GM12878 (cell line): ENCODE measurements around the gene ACAP1. TPM values are rescaled to one million over a fixed set of nuclear protein-coding genes. Genes with fewer than 3 reads are reported as not detected.

ENCODE experiments used
- ATAC-seq: fragments of 200-7000 bp; cut with Tn5 transposase; 3 replicates; pipeline ENCODE4 v1.9.1; 2020; ENCODE audit warnings: mild to moderate bottlenecking, moderate library complexity
- BruUV-seq: library from RNA; stranded (reverse); fragments of 400-500 nt; replicated peaks from 2 replicates; lab custom pipeline; 2021; lab: Mats Ljungman, UMichigan
- CTCF ChIA-PET: fragments of 300-600 bp; sonication (Branson Sonifier 250); formaldehyde crosslinking; extraction: SDS; loops from one replicate; lab custom pipeline; 2021; ENCODE audit warnings: inconsistent platforms; lab: Yijun Ruan, JAX
- POLR2A ChIA-PET: fragments of 350-600 bp; formaldehyde crosslinking; extraction: SDS; loops from one replicate; lab custom pipeline; 2021; ENCODE audit warnings: inconsistent platforms; lab: Charles Lee
- RAD21 ChIA-PET: fragments of 300-600 bp; sonication (Branson Sonifier 250); formaldehyde crosslinking; loops from one replicate; lab custom pipeline; 2023; ENCODE audit warnings: antibody characterized with exemption; ENCODE audit not compliant: unreplicated experiment; lab: Charles Lee
- SMC1A ChIA-PET: fragments of 300-600 bp; sonication (Branson Sonifier 250); formaldehyde crosslinking; loops from one replicate; lab custom pipeline; 2023; ENCODE audit not compliant: unreplicated experiment, uncharacterized antibody; lab: Charles Lee
- DNase-seq: peaks from one replicate; pipeline ENCODE4 v3.0.0-alpha.2; 2011; ENCODE audit warnings: low read depth, low spot score
- FAIRE-seq: peaks from 3 replicates; lab custom pipeline; 2011; peaks lifted over from hg19 to GRCh38; lab: Jason Lieb, UNC
- H2AFZ ChIP-seq: 2 replicates; pipeline ENCODE4 v1.6.0; 2011; ENCODE audit warnings: low read depth, low read length, control low read depth; ENCODE audit not compliant: control insufficient read depth
- H3K27ac ChIP-seq: 2 replicates; pipeline ENCODE4 v1.5.1; 2011; ENCODE audit warnings: control low read depth; ENCODE audit not compliant: control insufficient read depth, insufficient read depth
- H3K27me3 ChIP-seq, 2 experiments: replicated peaks in 1 of 2; 2 replicates each; pipeline versions ENCODE4 v1.6.0 to v1.6.1; 2011; ENCODE audit warnings: low read length in 1 of 2; ENCODE audit not compliant: control insufficient read depth in 2 of 2, insufficient read depth in 2 of 2
- H3K36me3 ChIP-seq, 2 experiments: 2 replicates each; pipeline ENCODE4 v1.5.1; 2011; ENCODE audit warnings: low read length in 1 of 2; ENCODE audit not compliant: control insufficient read depth in 2 of 2, insufficient read depth in 2 of 2
- H3K4me1 ChIP-seq: 2 replicates; pipeline ENCODE4 v1.6.1; 2011; ENCODE audit warnings: mild to moderate bottlenecking, low read length, moderate library complexity, mixed read lengths; ENCODE audit not compliant: control insufficient read depth, insufficient read depth
- H3K4me2 ChIP-seq: 2 replicates; pipeline ENCODE4 v1.6.0; 2011; ENCODE audit warnings: control low read depth; ENCODE audit not compliant: control insufficient read depth, insufficient read depth
- H3K4me3 ChIP-seq: fragments of 200-600 bp; sonication (generic); 2 replicates; pipeline ENCODE4 v1.5.1; 2016
- H3K79me2 ChIP-seq: 2 replicates; pipeline ENCODE4 v1.6.0; 2011; ENCODE audit warnings: low read length; ENCODE audit not compliant: control insufficient read depth, insufficient read depth
- H3K9ac ChIP-seq: 2 replicates; pipeline ENCODE4 v1.8.0; 2011; ENCODE audit warnings: low read length, control low read depth, mixed read lengths; ENCODE audit not compliant: control insufficient read depth, insufficient read depth
- H3K9me3 ChIP-seq: replicated peaks from 3 replicates; pipeline ENCODE4 v1.5.1; 2011; ENCODE audit warnings: mild to moderate bottlenecking, low read length; ENCODE audit not compliant: control insufficient read depth, insufficient read depth
- H4K20me1 ChIP-seq: 2 replicates; pipeline ENCODE4 v1.6.0; 2011; ENCODE audit not compliant: control insufficient read depth, insufficient read depth
- E4F1 ChIP-seq: fragments of 450-650 bp; IDR thresholded peaks from 2 replicates; pipeline ENCODE4 v1.6.1; 2018; ENCODE audit warnings: borderline replicate concordance, mild to moderate bottlenecking; ENCODE audit not compliant: partially characterized antibody
- ELK1 ChIP-seq: IDR thresholded peaks from 2 replicates; pipeline ENCODE4 v1.6.1; 2012; ENCODE audit warnings: low read depth, low read length, improper control_type of control experiment
- ESRRA ChIP-seq: IDR thresholded peaks from 2 replicates; pipeline ENCODE4 v1.6.1; 2012; ENCODE audit warnings: mild to moderate bottlenecking, low read length, improper control_type of control experiment
- FOS ChIP-seq: IDR thresholded peaks from 3 replicates; pipeline ENCODE4 v1.6.1; 2011; ENCODE audit warnings: borderline replicate concordance; ENCODE audit not compliant: insufficient read length; ENCODE audit errors: extremely low read depth
- IRF5 ChIP-seq: fragments of 450-650 bp; IDR thresholded peaks from 2 replicates; pipeline ENCODE4 v1.6.1; 2017; ENCODE audit warnings: borderline replicate concordance
- LARP7 ChIP-seq: fragments of 450-650 bp; IDR thresholded peaks from 2 replicates; pipeline ENCODE4 v1.6.1; 2017; ENCODE audit warnings: mild to moderate bottlenecking
- MTA2 ChIP-seq: fragments of 450-650 bp; IDR thresholded peaks from 2 replicates; pipeline ENCODE4 v1.6.1; 2016; ENCODE audit warnings: low read depth, mild to moderate bottlenecking, moderate library complexity
- MYC ChIP-seq: IDR thresholded peaks from 2 replicates; pipeline ENCODE4 v1.6.1; 2011; ENCODE audit warnings: mild to moderate bottlenecking, low read length, moderate library complexity, inconsistent platforms; ENCODE audit not compliant: insufficient read depth, insufficient replicate concordance, insufficient read length, severe bottlenecking
- NBN ChIP-seq: fragments of 450-650 bp; IDR thresholded peaks from 2 replicates; pipeline ENCODE4 v1.6.1; 2016
- NR2C1 ChIP-seq: fragments of 450-650 bp; IDR thresholded peaks from 2 replicates; pipeline ENCODE4 v1.6.1; 2017; ENCODE audit warnings: antibody characterized with exemption, mild to moderate bottlenecking, moderate library complexity
- NRF1 ChIP-seq: conservative IDR thresholded peaks from 2 replicates; pipeline ENCODE4 v1.6.1; 2011; ENCODE audit warnings: mild to moderate bottlenecking, low read depth, low read length, improper control_type of control experiment
- RB1 ChIP-seq: fragments of 450-650 bp; formaldehyde crosslinking; IDR thresholded peaks from 2 replicates; pipeline ENCODE4 v1.6.1; 2017; ENCODE audit warnings: mild to moderate bottlenecking, borderline replicate concordance
- SPI1 ChIP-seq: IDR thresholded peaks from 2 replicates; pipeline ENCODE4 v1.6.1; 2011; ENCODE audit warnings: low read depth, mild to moderate bottlenecking, low read length, moderate library complexity, borderline replicate concordance; ENCODE audit not compliant: insufficient read depth
- SREBF2 ChIP-seq: IDR thresholded peaks from 2 replicates; pipeline ENCODE4 v1.6.1; 2012; ENCODE audit warnings: mild to moderate bottlenecking, low read length
- SRF ChIP-seq, 2 experiments: IDR thresholded peaks; 2 replicates each; pipeline ENCODE4 v1.6.1; 2011; ENCODE audit warnings: low read depth in 2 of 2, low read length in 2 of 2, mild to moderate bottlenecking in 1 of 2, moderate library complexity in 1 of 2
- USF2 ChIP-seq: IDR thresholded peaks from 2 replicates; pipeline ENCODE4 v1.6.1; 2011; ENCODE audit warnings: low read depth, low read length, improper control_type of control experiment, borderline replicate concordance
- ZBED1 ChIP-seq: IDR thresholded peaks from 2 replicates; pipeline ENCODE4 v1.6.1; 2016; ENCODE audit warnings: borderline replicate concordance
- WGBS: methylation state at CpG from one replicate; pipeline ENCODE4 v1.1.6; 2016; ENCODE audit warnings: low lambda C conversion rate; ENCODE audit not compliant: insufficient replicate concordance, insufficient coverage; ENCODE audit errors: missing lambda C conversion rate; 5-methylcytosine and 5-hydroxymethylcytosine counted together
- in situ Hi-C: fragments of 300-500 bp; cut with MboI; formaldehyde crosslinking; loops from 9 replicates; pipeline ENCODE4 v1.14.3; 2018; ENCODE audit warnings: mixed read lengths
- intact Hi-C: fragments of 100-400 bp; cut with micrococcal nuclease; formaldehyde crosslinking; loops from one replicate; pipeline ENCODE4 v1.14.2; 2022; ENCODE audit not compliant: unreplicated experiment
- polyA plus RNA-seq, 11 experiments: library from polyadenylated mRNA; depleted of rRNA in 4 of 11; unstranded in 6 of 11; stranded (reverse) in 5 of 11; fragments of >200 nt; fragmentation: Nextera tagmentation in 4 of 11; fragmentation: Illumina TruSeq in 1 of 11; extraction: Ambion mirVana in 4 of 11; extraction: Trizol in 1 of 11; gene quantifications; 1 replicate in 1 of 11; 2 replicates in 10 of 11; pipeline versions ENCODE4 v1.2.1 to v1.2.3, GENCODE V29; 2011 to 2016; ENCODE audit warnings: inconsistent platforms in 2 of 11, missing spikeins in 2 of 11, low read depth in 1 of 11
- total RNA-seq, 4 experiments: library from RNA; depleted of rRNA in 3 of 4; stranded (reverse); fragments of >200 nt in 3 of 4; fragmentation: Illumina TruSeq in 1 of 4; extraction: Trizol in 1 of 4; gene quantifications; 2 replicates each; pipeline versions ENCODE4 v1.2.1 to v1.2.3, GENCODE V29; 2013 to 2021

Gene ACAP1
- total and polyA plus RNA-seq, 10 of the 15 experiments (the other 5 are each of a cell fraction or from before 2014, with no cell fraction given) = 5.7 to 245 (median 118) TPM

- CTCF ChIA-PET = interaction anchor here (1.0 to 1.5 kb wide), 2 partner anchors 127 to 166 kb away, joined by 4 to 10 read pairs; partner anchors contain the start of gene SENP3
- no peaks in the 10 kb centered on the region for H3K36me3 ChIP-seq
- H3K9me3 ChIP-seq = no peaks in the 10 kb centered on the region
- peak; percentile 65 for FAIRE-seq
- intact Hi-C loops (no loop called here), in situ Hi-C loops (no loop called here)
- DNase-seq = peak; percentile 26
- peaks cover 2% of the 10 kb centered on the region for H3K79me2 ChIP-seq
- BruUV-seq = no TSS peak
- 1% methylated on average over 52 of the region's 71 CpGs for WGBS
- peak within 1 kb of the TSS; percentile 92 for H2AFZ ChIP-seq
- peak within 1 kb of the TSS; percentile 80 for H3K4me3 ChIP-seq
- POLR2A ChIA-PET = interaction anchor here (0.6 to 3.2 kb wide), 3 partner anchors 9 to 282 kb away, joined by 3 to 23 read pairs (median 3); partner anchors contain the start of gene TMEM256
- no peaks in the 10 kb centered on the region for H3K4me1 ChIP-seq
- ATAC-seq = peak; percentile 96
- SMC1A ChIA-PET = no interaction called here
- H4K20me1 ChIP-seq = no peaks in the 10 kb centered on the region
- peak within 1 kb of the TSS; percentile 85 for H3K9ac ChIP-seq
- peak within 1 kb of the TSS; percentile 96 for H3K4me2 ChIP-seq
- RAD21 ChIA-PET = interaction anchor here (0.6 to 1.3 kb wide), 7 partner anchors 9 to 256 kb away, joined by 3 to 10 read pairs (median 3); partner anchors contain the start of genes ACAP1, TMEM102, TMEM256 and TNFSF12
- H3K27ac ChIP-seq = peak within 1 kb of the TSS; percentile 58
- H3K27me3 ChIP-seq = no peaks in the 10 kb centered on the region
- TF ChIP-seq SREBF2 = no peak
- TF ChIP-seq ELK1 = no peak
- TF ChIP-seq NBN = 0 out of 2 replicates have a peak, but pooled peaks have one; percentile 10
- peak; percentile 65 for TF ChIP-seq LARP7
- TF ChIP-seq ZBED1 = no peak
- TF ChIP-seq MYC = no peak
- peak; percentile 6; the same call in 1 of the 2 replicates for TF ChIP-seq NR2C1
- TF ChIP-seq MTA2 = no peak
- no peak for TF ChIP-seq SRF (IDR thresholded peaks at IDR 0.05; ENCODE audit: low read depth in 2 of 2, low read length in 2 of 2)
- TF ChIP-seq NRF1 = no peak
- TF ChIP-seq FOS = no peak
- no peak for TF ChIP-seq SPI1
- no peak for TF ChIP-seq ESRRA
- TF ChIP-seq USF2 = no peak
- TF ChIP-seq IRF5 = no peak
- 0 out of 2 replicates have a peak, but pooled peaks have one; percentile 53 for TF ChIP-seq RB1
- TF ChIP-seq E4F1 = no peak
These were observed 58.3 kb downstream of the ACAP1 start, which contains the start of gene PLSCR3 for GRCh38 chr17:7394452-7395191. TSS of gene PLSCR3 (minus strand) at chr17:7394525. CDS start at chr17:7394110, 415 bp downstream.
